ENCODE data around the gene KLHL8.
"Not testable (repeated sequence)": the region's sequence is repeated elsewhere in the genome, so short reads cannot be mapped to it uniquely, and the experiment has no call there.

Gene KLHL8

DNA sequence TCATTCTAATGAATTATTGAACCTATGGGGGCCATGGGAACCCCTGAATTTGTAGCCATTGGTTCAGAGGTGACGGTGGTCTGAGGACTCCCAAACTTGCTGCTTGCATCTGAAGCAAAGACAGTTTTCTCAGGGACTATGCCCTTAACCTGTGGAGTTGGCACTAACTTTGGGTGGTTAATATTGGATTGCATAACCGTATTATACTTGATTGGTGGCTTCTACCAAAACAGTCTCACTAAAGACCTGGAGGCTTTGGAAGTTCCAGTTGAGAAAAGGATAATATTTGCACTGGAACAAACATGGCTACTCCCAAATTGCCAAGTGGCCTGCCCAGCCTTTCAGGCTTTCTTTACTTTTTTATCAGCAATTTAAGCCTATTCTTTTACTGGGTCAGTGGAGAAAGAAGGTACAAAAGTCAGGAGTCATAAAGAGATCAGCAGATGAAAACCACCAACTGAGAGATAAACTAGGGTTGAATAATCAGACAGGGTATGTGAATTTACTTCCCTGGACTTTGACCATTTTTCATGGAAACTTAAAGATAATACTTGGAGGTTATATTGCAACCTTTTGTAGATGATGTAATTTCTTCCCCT lies 7.9 kb upstream of the KLHL8 start:
- no peak for DNase-seq (ENCODE audit: low read depth in 3 of 3)

DNA sequence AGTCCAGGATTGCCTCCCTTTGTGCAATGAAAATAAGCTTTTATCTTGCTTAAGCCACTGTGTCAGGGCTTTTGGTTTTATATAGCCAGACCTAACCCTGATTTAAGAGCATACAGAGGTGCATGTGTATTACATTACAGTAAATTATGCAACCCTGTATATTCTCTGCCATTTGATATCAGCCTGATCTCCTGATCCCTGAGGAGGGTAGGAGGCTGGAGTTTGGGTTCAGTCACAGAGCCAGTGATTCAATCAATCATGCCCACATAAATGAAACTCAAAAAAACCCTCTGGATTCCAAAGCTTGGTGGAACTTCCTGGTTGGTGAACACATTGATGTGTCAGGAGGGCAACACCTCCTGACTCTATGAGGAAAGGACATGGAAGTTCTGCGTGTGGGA lies 7.3 kb upstream of the KLHL8 start:
- no peak for DNase-seq (ENCODE audit: low read depth in 3 of 3)

DNA sequence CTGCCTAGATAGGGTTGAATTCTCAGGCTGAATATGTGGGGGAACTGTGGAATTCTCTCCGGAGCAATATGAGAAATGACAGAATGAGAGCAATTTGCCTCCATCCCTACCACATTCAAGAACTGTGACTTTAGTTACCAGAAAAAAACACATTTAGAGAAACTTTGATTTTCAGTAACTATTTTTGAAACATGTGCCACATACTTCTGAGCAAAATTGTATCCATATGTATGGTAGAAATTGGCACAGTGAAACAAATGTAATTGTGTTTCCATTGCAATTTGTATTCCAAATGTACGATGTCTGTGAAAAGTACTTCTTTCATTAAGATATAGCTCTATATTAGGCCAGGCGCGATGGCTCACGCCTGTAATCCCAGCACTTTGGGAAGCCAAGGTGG lies 5.5 kb upstream of the KLHL8 start:
- no peak for DNase-seq (ENCODE audit: low read depth in 3 of 3)

DNA sequence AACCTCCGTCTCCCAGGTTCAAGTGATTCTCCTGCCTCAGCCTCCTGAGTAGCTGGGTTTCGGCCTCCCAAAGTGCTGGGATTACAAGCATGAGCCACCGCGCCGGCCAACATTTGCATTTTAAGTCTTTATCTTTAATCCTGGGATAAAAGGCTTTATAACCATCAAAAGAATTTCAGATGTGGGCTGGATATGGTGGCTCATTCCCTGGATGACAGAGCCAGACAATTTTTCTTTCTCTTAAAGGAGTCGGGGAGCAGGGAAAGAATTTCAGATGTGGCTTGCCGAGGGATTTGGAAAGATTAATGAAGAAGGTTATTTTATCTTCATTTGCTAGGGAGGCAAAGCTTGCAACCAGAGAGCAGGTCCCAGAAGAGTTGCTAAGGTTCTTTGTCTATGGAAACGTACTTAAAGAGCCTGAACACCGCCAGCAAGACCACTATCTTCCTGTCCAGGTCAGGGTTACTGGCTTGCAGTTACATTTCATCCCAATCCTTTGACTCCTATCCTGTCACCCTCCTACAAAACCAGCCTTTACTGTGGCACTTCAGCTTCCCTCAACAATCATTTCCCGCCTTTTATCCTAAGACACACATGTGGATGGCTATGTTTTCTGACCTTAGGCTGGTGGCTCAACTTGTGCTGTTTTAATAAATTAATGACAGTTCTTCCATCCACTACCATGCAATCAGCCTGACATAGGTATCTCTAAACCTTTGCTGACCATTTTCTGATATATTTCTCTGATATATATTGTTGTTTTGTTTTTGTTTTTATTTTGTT lies 3.9 kb upstream of the KLHL8 start:
- DNase-seq (ENCODE audit: low read depth in 3 of 3): no peak

DNA sequence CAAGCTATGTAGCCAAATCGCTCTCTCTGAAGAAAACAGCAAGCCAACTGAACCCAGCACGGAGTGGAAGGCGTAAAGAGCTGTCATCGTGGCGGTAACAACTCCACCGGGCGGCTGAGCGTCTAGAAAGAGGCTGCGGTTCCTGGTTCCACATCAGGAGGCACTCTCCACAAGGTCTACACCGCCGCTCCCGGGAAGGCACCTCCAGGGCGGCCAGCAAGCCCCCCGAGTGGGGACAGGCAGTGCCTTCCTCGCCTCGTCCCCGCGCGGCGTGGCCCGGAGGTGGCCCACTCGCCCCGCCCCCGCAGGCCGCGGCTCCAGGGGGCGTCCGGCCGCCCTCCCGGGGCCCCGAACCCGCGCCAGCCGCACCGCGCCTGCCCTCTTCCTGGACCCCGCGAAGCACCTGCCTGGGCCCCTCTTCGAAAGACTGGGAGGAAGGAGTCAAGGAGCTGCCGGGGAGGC lies 755 bp downstream of the KLHL8 start:
- DNase-seq (ENCODE audit: low read depth in 3 of 3): peak; percentile 6 to 33 (median 21)

DNA sequence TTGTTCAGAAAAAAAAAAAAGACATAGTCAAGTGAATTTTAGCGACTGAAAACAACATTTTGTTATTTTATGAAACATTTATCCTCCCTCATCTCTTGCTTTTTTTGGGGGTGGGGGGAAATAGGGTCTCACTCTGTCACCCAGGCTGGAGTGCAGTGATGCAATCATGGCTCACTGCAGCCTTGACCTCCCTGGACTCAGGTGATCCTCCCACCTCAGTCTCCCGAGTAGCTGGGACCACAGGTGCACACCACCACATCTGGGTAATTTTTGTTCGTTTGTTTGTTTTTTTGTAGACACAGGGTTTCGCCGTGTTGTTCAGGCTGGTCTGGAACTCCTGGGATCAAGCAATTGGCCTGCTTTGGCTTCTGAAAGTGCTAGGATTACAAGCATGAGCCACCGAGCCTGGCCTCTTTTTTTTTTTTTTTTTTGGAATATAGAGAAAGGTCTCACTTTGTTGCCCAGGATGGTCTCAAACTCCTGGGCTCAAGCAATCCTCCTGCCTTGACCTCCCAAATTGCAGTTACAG lies 3.1 kb downstream of the KLHL8 start:
- DNase-seq (ENCODE audit: low read depth in 3 of 3): not testable (repeated sequence)

DNA sequence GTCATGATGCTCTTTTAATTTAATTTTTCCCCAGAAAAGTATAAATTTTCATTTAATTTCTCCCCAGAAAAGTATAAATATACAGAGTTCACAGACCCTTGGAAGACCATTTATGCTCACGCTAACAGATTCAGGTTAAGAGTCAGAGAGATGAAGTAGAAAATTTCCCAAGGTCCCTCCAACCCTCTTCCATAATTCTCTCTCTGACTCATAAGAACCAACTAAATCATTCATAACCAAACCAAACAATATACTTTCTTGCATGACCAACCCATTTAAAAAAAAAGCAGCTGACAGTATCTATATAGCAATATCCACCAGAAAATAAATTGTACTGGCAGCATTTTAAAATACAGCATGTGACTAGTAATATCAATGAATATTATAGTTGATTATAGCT lies 3.9 kb downstream of the KLHL8 start:
- no peak for DNase-seq (ENCODE audit: low read depth in 3 of 3)

DNA sequence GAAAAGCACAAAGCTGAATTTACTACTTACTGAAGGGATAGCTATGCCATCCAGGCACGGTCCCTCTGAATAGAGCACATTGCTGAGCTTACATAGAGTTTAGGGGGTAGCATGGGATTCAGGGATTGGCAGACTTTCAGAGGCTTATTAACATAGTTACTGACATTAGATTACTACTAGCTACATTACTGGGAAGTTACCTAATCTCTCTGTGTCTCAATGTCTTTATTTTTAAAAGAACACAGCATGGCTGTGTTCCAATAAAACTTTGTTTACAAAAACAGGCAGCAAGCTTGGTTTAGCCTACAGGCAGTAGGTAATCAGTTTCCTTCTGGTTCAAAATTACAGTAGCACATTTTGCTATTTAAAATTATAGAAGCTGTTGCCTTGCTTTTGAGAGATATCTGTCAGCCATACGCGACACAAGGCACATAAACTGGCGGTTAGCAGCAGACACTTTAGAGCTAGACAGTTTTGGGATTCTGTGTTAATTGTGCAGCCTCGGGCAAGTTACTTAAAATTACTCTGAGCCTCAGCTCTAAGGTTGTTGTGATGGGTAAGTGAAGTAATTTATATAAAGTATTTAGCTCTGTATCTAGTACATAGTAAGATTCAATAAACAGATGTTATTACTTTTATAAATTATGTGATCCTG lies 6.9 kb downstream of the KLHL8 start:
- no peak for DNase-seq (ENCODE audit: low read depth in 3 of 3)

DNA sequence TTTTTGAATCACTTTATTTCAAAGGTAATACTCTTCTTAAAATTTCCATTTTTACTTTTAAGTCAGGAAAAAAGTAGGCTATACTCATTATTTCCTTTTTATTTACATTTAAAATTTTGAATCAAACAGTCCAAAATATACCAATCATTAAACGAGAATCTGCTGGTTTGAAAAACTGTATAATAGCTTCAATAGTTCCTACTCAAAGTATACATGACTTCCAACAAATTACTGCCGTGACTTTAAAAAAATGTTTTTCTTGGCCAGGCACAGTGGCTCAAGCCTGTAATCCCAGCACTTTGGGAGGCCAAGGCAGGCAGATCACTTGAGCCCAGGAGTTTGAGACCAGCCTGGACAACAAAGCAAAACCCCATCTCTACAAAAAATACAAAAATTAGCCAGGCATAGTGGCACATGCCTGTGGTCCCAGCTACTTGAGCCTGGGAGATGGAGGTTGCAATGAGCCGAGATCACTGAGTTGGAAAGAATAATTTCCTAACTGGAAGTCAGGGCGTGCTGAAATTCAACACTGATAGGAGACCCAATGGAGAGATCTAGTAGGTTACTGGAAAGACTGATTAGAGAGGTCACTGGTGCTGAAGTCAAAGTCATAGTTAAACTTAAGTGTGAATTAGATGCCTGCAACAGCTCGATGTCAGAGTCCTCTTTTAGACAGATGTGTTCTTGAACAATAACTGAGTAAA lies 9.0 kb downstream of the KLHL8 start:
- DNase-seq (ENCODE audit: low read depth in 3 of 3): no peak

DNA sequence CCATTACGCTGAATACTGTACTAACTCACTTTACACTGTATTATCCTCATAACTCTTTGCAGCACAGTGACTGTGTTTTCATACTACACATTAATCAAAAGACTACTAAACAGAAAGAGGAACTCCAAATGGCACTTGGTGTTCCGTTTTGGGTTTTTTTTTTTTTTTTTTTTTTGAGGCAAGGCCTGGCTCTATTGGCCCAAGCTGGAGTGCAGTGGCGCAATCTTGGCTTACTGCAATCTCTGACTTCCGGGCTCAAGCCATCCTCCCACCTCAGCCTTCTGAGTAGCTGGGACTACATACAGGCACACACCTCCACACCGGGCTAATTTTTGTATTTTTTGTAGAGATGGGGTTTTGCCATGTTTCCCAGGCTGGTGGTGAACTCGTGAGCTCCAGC lies 10.7 kb downstream of the KLHL8 start:
- no peak for DNase-seq (ENCODE audit: low read depth in 3 of 3)

DNA sequence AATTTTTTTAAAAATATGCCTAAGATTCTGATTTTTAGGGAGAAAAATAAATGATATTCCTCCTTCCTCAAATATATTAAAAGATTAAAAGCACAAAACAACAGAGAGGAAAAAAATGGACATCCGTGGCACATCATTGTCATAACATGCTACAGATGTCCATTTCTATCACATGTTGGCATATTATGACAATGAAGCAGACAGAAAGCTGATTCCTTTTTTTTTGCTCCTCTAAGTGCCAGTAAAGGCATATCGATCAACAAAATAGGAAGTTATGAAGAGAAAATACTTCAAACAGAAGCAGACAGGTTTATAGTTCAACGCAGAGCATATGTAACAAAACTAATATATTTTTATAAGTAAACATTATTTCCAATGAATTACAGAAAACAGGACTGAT lies 11.2 kb downstream of the KLHL8 start:
- DNase-seq (ENCODE audit: low read depth in 3 of 3): no peak

DNA sequence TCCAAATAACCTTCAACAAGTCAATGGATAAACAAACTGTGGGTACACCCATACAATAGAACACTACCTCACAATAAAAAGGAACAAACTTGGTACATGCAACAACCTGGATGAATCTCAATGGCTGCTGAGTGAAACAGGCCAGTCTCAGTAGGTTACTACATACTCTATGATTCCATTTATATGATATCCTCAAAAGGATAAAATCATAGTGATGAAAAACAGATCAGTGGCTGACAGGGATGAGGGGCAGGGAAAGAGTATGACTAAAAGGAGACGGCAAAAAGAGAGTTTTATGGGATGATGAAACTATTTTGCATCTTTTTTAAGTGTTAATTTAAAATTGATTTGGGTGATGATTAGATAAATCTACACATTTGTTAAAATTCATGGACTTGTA lies 15.9 kb downstream of the KLHL8 start:
- no peak for DNase-seq (ENCODE audit: low read depth in 3 of 3)

DNA sequence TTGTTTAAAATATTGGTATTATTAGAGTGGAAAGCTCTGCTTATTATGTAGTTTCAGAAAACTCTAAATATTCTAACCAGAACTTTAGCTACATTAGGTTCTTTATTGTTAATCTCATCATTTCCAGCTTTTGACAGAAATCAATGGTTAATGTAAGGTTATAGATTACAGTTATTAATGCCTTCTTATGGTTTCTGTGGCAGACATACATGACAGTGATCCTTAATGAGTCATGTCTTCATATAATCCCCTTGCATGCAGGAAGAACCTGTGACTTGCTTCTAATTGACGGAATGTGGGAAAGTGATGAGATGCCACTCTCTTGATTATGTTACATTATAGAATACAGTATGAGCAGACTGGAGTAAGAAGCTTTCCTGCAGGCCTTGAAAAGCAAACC lies 23.5 kb downstream of the KLHL8 start:
- no peak for DNase-seq (ENCODE audit: low read depth in 3 of 3)

DNA sequence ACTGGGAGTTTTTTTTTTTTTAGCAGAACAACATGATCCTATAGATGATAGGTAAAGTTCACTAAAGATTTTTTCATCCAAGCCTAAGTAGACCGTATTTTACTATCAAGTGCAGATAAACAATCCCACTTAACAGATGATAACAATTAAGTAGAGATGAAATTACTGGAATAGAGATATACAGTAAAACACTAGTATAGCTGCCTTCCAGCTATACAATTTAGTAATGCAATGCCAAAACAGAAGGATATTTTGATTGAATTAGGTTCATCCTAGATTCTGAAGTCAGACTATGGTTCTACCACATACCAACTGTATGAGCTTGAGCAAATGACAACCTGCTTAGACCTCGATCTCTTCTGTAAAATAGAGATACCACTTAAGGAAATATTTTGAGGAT lies 24.3 kb downstream of the KLHL8 start:
- no peak for DNase-seq (ENCODE audit: low read depth in 3 of 3)

DNA sequence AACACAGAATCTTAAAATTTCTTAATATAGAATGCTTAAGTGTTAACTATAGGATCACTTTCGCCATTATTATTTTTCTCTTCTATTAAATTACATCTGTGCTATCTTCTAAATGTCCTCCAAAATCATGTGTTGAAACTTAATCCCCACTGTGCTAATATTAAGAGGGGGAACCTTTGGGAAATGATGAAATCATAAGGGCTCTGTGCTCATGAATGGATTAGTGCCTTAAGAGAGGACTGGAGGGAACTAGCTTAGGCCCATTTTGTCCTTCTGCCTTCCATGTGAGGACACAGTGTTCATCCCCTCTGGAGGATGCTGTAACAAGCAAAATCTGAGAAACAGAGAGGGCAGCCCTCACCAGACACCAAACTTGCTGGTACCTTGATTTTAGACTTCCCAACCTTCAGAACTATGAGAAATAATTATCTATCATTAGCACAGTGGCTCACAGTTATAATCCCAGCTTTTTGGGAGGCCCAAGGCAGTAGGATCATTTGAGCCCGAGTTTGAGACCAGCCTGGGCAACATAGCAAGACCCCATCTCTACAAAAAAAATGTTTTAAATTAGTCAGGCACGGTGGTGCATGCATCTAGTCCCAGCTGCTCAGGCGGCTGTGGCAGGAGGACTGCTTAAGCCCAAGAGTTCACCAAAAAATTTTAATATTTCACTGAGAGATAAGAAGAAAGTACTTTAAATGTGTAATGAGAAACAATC lies 26.3 kb downstream of the KLHL8 start:
- DNase-seq (ENCODE audit: low read depth in 3 of 3): no peak

DNA sequence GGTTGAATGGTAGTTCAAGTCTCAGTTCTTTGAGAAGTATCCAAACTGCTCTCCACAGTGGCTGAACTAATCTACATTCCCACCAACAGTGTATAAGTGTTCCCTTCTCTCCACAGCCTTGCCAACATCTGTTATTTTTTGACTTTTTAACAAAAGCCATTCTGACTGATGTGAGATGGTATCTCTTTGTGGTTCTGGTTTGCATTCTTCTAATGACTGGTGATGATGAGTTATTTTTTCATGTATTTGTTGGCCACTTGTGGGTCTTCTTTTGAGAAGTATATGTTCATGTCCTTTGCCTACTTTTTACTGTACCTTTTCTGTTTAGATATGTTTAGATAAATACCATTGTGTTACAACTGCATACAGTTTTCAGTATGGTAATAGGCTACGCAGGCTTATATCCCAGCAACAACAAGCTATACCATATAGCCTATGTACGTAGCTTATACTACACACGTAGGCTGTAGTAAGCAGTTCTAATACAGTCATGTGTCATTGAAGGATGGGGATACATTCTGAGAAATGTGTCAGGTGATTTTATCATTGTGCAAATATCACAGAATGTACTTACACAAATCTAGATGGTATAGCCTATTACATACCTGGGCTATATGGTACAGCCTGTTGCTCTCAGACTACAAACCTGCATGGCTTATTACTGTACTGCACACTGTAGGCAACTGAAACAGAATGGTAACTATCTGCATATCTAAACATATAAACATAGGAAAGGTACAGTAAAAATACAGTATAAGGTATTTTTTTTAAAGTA lies 28.1 kb downstream of the KLHL8 start:
- DNase-seq (ENCODE audit: low read depth in 3 of 3): no peak

DNA sequence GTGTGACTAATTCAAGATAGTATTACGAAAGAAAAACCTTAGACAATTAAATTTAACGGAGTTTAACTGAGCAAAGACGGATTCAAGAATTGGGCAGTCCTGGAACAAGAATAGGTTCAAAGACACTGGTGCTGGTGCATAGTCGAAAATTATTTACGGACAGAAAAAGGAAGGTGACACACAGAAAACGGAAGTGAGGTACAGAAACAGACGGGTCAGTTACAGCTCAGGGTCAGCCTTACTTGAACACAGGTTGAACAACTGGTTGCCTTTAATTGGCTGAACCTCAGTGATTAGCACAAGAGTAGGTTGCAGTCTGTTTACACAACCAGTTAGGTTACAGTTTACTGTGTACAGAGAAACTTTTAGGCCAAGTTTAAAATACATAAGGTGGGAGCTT lies 31.5 kb downstream of the KLHL8 start:
- no peak for DNase-seq (ENCODE audit: low read depth in 3 of 3)

DNA sequence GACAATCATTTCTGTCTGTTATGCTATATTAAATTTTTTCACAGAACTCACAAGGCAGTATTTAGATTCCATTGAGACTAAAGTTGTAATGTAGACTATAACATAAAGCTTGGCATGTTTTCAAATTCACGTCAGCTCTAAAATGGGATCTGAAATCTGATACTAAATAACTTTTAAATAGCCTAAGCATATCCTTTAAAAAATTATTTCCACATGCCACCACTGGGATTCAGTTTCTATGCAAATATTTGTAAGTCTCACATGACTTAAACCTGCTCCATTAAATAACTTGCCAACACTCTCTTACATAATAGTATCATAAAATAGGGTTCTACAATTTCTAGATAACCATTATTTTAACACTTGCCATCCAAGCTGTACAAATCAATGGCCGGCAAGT lies 32.4 kb downstream of the KLHL8 start:
- no peak for DNase-seq (ENCODE audit: low read depth in 3 of 3)

DNA sequence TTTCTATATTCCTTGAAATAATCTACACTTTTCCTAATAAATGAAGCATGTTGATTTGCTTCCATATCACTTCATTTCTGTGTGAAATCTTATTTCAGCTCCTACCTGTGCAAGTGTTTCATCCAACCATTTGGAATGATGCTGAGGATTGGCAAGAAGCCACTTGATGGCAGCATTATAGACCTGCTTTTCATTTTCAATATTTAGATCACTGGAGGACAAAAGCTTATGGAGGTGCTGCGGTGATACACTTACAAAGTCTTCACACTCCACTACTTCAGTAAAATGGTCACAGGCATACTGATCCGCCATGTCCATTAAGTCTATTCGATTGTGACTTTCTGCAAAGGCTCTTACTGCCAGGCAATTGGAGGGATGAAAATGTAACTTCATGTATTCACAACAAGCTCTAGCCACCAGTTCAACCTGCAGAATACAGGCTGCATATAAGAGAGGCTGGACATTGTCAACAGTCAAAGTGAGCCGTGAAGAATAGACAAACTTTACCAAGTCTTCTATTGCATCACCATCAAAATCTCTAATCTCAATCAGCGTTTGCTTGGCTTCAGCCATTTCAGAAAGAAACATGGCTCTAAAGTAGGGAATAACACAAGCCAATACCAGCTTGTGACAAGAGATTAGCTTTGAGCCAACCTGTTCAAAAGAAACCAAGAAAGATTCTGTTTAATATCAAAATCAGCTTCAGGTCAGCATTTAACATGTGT lies 35.1 kb downstream of the KLHL8 start:
- no peak for DNase-seq (ENCODE audit: low read depth in 3 of 3)

DNA sequence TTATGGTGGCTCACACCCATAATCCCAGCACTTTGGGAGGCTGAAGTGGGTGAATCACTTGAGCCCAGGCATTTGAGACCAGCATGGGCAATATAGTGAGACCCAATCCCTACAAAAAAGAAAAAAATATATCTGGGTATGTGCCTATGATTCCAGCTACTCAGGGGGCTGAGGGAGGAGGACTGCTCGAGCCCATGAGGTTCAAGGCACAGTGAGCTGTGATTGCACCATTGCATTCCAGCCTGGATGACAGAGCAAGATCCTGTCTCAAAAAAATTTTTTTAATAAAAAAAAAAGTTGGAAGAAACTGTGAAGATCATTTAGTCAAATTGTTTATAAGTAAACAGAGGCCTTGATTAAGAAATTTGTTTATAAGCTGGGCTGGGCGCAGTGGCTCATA lies 39.7 kb downstream of the KLHL8 start:
- no peak for DNase-seq (ENCODE audit: low read depth in 3 of 3)
